OCI-LY7 (cell line): ENCODE data around the gene FOXI1.

Experiments used
- EZH2phosphoT487 ChIP-seq: fragments of 200-600 bp; sonication (generic); IDR thresholded peaks from 2 replicates; pipeline ENCODE4 v1.6.1; 2018; ENCODE audit warnings: low read depth, borderline replicate concordance, mild to moderate bottlenecking, mixed run types, antibody characterized with exemption, low read length, moderate library complexity, mixed read lengths
- TF ChIP-seq, protein P1 (sequence below): fragments of 200-600 bp; sonication (generic); conservative IDR thresholded peaks from 2 replicates; pipeline ENCODE4 v1.5.1; 2014; ENCODE audit warnings: mild to moderate bottlenecking, antibody characterized with exemption, low read length, moderate library complexity, mixed read lengths

DNA sequence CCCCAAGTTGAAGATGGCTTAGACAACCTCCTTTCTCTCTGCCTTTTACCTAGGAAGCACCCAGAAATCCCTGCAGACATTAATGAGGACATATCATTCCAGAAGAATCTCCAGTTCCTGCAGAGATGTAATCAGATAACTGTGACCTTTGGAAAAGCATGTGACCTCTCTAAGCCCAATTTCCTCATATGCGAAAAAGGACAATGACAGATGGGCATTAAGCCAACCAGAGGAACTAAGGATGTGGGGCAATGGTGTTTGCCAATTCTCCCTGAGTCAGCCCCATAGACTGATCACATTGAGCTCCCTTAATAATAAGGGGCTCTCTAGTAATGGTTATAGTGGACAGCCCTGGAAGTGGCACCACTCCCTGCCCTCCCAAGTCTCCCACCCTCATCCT, 10.1 kb upstream of the FOXI1 start:
- TF ChIP-seq, protein P1, sequence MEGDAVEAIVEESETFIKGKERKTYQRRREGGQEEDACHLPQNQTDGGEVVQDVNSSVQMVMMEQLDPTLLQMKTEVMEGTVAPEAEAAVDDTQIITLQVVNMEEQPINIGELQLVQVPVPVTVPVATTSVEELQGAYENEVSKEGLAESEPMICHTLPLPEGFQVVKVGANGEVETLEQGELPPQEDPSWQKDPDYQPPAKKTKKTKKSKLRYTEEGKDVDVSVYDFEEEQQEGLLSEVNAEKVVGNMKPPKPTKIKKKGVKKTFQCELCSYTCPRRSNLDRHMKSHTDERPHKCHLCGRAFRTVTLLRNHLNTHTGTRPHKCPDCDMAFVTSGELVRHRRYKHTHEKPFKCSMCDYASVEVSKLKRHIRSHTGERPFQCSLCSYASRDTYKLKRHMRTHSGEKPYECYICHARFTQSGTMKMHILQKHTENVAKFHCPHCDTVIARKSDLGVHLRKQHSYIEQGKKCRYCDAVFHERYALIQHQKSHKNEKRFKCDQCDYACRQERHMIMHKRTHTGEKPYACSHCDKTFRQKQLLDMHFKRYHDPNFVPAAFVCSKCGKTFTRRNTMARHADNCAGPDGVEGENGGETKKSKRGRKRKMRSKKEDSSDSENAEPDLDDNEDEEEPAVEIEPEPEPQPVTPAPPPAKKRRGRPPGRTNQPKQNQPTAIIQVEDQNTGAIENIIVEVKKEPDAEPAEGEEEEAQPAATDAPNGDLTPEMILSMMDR = no peak
- no peak for TF ChIP-seq EZH2phosphoT487
